GF-D8 (cell line): ENCODE data around the gene LRIG1.

Source experiments
- DNase-seq: peaks from one replicate; lab custom pipeline; 2025; lab: John Stamatoyannopoulos, UW

Gene LRIG1

DNA sequence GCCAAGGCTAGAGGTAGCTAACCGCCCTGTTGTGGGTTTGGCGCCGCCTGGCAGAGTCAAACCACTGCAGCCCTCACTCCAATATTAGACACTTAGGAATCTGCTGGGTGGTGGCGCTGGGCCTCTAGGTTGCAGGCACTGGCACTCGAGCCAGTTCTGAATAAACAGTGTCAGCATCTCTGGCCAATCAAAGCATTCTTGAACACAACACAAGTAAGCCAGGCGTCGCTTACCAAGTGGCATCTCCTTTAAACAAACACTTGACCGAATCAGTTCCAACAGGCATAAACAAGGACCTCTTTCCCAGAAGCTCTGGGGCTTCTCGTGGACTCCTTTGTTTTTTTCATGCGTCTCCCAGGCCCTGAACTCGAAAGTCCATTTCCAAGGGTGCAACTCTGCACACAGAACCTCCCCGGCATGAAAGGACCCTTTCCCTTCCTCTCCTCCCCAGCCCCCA, 82.3 kb downstream of the LRIG1 start:
- no peak for DNase-seq

DNA sequence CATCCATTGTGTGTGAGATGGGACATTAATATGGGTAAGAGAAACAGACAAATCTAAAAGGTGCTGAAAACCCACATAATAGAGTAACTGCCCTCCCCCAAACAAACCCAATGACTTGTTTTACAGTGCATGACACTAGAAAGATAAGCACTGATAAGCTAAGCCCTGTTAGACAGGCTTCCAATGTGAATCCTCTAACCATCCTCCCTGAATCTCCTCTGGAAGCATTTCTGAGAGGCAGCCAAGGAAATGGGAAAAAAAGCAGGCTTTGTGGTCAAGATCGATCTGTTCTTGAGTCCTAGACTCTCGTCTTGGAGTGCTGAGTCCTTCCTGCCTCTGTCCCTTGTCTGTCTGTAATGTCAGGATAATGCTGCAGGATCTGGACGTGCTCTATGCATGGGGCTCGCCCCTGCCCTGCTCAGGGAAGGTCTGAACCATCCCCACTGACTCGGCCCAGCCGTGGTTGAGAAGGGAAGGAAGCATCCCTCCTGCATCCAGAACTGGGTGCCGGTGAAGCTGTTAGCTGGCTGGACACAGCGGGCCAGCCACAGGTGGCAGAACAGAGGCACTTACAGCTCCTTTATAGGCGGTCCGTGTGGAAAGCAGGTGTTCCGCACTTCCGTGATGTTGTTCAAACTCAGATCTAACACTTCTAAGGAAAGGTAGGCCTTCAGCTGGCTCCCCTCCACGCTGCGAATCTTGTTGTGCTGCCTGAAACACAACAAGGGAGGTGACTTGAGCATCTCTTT, 84.1 kb downstream of the LRIG1 start:
- no peak for DNase-seq

DNA sequence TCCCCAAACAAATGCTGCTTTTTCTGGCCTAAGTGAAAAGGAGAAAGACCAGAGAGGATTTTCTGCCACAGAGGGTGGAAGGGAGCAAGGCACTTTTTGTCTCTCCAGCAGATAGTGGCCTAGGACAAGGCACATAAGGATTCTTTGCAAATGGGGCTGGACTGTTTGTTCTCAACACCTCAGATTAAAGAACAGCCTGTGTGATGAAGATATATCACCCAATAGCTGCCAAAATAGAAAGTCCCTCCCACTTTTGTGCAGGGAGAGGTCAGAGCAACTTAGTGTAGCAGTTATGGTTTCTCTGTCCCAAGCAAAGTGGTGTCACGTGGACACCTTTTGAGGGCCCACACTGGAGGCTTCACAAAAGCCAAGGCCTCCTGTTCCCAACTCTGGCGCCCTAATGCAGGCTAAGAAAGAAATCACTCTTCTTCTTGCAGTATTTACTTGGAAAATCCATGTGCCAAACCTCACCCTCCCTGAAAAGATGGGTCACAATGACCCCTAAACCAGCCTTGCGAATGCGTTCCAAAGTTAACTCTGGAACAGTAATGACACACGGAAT, 84.9 kb downstream of the LRIG1 start:
- no peak for DNase-seq

DNA sequence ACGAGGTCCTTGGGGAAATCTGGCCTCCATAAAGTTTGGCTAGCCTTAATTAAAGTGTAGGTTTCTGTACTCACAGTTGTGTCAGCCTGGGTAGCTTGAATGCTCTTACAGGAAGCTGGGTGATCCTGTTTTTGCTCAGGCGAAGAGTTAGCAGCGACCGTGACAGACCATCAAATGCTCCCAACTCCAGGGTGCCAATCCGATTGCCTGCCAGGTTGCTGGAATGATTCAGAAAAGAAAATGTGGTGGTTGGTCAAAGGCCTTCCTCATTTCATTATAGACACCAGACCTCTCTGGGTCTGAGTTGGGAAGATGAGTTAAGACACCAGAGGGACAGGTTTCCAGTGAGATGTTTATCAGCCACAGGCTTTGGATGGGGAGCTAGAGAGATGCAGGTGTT, 86.0 kb downstream of the LRIG1 start:
- no peak for DNase-seq

DNA sequence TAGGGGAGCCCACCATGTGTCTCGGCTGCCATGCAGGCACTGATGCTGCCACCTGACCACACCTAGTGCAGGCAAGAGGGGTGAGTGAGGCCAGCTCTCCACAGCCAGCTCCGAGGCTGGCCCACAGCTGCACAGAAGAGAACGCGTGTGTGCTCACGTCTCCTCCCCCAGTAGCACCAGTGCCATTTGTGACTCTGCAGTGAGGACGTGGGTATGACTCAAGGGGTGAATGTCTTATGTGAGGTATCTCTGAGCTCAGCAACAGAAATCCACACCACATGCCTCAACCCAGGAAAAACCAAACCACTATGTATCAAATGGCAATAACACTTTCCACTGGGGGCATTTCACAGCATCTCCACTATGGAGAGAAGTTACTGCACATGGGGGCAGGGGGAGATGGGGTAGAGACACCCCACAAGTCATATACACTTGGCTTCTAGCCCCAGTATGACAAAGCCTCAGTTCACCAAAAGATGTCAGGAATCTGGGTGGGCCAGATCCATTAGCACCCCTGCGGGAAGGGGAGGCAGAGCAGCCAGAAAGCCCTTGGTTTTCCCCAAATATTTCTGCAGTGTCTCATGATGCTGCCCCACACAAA, 87.6 kb downstream of the LRIG1 start:
- DNase-seq, result no peak

DNA sequence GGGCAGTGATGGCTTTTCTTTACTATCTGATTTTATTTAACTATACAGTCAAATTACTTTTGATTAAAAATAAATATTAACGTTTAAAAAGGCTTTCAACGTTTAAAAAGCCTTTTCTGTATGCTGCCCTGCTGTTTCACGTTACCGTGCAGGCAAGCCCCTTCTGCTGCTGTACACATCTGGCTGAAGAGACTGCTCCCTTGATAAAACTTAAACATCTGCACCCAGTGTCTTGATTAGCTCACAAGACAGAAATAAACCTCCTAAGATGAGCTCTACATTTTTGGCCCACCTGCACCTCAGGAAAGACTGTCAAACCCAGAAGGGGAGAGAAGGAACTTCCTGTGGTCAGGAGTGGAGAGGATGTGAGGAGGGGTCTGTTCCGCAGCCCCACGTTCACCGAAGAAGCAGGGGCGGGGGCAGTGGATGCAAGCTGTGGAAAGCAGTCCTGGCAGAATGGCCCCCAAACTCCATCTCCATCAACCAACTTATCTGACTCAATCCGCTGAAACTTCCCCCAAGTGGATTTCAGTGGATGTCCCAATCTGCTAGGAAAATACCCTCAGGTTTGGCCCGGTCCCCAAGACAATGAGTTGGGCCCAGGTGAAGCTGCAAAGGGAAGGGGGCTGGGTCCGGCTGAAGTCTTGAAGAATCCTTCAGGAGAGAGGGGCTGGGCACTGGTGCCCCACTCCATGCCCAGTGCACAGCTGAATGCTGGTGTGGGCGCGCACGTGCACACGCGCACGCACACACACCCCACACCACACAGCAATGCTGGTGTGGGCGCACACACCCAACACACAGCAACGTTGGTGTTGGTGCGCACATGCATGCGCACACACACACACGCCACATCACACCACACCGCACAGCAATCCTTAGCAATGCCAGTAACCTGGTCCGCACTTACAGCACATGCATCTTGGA, 88.6 kb downstream of the LRIG1 start:
- DNase-seq, result no peak

DNA sequence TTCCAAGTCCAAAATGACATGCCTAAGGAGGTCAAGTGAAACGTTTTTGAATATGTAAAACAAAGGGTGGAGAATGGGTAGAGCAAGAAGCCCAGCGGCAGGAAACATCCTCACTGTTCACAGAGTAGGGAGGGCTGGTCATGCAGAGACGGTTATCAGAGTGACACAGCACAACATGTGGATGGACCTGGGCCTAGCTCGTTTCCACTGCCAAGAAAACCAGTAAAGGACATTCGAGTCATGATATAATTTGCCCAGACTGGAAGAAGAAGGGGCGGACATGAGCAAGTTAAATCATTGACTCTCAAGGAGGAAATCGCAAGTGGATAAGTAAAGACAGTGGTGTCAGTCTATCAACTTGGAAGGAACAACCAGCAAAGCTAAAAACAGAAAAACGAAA, 89.3 kb downstream of the LRIG1 start:
- DNase-seq, result no peak

DNA sequence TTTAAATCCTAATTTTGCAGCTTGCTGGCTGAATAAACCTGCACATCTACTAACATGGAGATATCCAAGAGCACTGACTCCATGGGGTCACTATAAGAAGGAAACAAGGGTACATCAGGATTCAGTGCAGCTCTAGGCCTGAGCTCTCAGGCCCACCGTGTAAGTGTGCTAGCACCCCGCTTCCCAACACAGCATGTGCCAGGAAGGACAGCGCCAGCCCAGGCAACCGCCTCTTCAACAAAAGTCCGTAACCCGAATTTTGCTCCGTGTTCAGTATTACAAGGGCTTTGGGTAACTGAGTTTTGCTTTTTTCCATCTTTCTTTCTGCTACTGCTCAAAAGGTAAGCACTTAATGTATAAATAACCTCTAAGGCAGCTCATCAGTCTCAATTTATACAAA, 89.8 kb downstream of the LRIG1 start:
- no peak for DNase-seq

DNA sequence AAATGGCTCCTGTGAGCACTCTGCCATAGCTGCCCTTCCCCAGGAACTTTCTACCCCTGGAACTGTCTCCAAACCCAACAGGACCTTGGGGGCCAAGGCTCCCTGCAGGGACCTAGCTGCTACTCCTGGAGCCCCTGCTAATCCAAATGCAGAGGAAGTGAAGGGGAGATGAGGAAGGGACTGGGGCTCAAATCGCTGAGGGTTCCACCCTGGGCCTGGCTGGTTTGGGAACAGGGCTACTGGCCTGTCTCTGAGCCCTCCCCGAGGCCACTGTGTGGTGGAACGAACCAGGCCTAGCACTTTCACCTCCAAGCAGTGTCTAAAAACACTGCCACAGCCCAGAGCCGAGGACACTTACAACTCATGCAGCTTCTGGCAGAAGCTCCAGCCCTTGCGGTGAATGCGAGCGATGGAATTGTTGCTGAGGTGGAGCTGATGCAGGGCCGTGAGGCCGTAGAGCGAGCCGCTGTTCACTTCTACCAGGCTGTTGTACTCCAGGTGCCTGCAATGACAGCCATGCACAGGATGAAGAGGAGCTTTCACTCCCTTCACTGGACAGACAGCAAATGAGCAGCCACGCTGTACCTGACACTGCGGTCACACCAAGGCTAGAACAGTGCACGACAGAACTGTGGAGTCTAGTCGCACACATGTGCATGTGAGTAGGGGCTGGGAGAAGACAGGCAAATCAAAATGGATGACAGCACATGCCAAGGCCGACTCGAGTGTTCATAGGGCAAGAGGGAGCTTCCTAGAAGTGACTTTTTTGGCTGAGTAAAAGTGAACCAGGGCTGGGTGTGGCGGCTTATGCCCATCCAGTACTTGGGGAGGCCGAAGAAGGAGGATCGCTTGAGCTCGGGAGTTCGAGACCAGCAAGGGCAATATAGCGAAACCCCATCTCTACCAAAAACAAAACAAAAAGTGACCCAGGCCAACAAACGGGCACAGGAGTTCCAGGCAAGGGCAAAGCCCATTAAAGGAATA, 90.8 kb downstream of the LRIG1 start:
- DNase-seq, result no peak

DNA sequence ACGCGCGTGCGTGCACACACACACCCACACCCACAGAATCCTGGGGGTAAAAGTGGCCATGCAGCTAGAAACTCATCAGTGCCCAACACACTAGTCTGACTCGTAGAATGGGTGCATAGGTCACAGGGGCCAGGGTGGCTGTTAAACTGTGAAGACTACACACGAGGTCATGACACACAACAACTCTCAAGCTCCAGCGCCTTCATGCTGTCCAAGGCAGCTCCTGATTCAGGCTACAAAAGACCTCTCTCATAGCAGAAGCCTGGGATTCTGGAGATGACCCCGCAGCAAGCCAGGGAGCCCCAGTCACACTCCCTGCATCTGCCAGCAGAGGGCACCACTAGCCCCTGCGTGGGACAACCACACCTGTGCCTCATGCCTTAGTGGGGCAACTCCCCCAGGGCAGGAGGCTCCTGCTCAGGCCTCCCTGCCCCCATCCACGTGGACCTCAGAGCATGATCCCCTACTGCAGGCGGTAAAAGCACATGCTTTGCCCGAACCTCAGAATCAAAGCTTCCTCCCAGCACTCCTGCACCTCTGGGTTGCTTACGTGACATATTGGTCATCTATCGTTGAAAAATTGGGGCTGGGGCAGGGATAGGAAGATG, 93.1 kb downstream of the LRIG1 start:
- no peak for DNase-seq

DNA sequence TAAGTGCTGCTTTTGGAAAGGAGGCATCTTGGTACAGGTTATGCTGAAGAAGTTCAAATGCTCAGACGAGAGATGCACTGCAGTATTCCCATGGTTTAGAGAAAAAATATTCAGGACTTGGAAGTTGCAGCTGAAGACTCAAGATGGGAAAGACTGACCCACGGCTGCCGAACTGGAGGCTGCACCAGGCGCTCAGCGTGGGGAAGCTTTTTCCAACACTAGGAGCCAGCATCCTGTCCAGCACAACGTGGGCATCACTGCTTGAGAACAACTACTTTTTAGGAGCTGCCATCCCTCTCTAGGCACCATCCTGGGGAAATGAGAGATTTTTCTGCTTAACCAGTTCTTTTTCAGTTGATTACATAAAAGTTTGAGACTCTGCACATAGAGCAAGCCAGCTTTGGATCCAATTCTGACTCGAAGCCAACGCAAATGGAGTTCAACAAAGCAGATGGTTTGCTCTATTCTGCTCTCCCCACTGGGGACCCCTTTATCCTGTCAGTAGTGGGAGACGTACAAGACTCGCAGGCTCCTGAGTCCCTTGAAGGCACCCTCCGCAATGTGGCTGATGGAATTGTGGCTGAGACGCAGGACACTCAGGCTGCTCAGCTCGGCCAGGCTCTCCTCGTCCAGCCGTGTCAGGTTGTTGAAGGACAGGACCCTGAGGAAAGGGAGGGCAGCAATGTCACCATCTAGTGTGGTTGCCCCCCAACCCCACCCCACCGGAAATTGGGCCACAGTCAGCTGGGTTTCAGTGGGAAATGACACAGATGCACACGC, 93.8 kb downstream of the LRIG1 start:
- DNase-seq, result no peak

DNA sequence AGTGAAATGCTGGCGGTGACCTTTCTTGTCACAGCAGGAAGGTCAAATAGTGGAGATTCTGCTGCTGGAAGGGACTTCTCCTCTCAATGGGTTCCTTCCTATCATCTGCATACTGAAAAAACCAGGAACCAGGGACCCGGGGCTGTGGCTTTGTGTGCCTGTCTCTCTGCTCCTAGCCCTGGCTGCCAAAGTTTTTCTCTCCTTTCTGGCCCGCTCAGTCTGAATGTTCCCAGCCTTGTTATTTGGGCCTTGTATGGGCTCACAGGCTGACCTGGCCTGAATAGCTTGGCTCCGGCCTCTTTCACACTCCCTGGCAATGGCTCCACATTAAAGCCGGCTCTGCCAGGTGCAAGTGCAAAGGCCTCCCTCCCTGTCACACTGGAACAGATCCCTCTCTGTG, 94.7 kb downstream of the LRIG1 start:
- no peak for DNase-seq

DNA sequence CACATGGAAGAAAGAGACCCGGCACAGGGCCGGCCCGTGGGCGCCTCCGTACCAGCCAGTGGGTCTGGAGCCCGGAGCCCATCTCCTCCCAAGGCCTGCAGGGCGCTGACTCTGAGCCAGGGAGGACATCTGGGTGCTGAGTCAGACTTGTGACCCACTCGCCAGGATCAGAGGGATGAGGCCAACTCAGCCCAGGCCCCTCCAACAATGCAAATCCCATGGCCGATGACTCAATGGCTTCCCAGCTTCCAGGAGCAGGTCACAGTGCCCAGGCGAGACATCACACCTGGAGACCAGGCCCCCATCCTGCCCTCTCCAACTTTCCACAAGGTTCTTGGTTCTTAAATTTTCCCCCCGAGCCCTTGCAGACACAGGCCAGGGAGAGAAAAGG, 95.1 kb downstream of the LRIG1 start:
- no peak for DNase-seq

DNA sequence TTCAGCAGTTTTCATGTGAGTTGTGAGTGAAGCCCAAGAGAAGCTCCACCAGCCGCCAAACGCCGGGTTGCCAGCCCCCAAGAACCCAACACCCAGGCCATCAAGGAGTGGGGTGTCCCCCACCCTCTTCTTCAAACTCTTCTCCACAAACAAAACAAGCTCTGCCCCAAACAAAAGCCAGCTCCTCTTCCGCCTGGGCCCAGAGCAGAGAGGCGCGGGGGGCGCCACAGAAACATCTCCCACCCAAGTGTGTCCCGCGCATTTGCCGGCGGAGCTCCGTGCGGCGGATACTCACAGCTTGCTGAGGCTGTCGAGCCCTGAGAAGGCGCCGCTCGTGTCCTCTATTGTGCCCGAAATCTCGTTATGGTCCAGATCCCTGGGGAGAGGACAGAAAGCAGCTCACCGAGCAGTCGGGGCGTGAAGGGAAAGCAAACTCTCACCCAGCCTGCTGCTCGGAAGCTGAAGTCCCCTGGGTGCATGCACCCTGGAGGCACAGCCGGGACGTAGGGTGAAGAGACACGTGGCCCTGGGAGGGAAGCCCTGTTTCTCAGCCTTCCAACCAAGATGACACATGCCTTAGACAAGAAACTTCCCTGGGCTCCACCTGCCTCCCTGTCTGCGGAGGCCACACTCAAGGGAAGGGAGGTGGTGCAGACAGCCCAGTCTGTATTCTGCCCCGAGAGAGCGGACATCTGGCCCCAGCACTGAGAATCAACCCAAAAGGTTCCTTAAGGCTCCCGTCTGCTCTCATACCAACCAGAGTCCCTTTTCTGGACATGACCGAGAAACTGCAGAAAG, 95.7 kb downstream of the LRIG1 start:
- no peak for DNase-seq

DNA sequence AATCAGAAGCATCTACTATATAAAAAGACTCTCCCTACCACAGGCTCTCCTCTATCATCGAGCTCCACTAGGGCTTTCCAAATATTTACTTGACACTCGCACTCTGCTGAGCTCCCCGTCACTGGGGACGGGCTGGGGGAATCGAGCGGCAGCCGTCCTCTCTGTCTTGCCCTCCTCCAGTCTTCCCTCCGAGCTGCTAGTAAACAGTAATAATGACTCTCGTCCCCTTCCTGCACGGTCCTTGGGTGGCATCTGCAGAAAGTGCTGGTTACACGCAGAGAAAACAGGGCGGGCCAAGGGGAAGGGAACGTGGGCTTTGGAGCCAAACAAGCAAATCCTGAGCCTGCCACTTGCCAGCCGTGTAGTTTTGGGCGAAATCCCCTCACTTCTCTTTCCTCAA, 96.6 kb downstream of the LRIG1 start:
- no peak for DNase-seq

DNA sequence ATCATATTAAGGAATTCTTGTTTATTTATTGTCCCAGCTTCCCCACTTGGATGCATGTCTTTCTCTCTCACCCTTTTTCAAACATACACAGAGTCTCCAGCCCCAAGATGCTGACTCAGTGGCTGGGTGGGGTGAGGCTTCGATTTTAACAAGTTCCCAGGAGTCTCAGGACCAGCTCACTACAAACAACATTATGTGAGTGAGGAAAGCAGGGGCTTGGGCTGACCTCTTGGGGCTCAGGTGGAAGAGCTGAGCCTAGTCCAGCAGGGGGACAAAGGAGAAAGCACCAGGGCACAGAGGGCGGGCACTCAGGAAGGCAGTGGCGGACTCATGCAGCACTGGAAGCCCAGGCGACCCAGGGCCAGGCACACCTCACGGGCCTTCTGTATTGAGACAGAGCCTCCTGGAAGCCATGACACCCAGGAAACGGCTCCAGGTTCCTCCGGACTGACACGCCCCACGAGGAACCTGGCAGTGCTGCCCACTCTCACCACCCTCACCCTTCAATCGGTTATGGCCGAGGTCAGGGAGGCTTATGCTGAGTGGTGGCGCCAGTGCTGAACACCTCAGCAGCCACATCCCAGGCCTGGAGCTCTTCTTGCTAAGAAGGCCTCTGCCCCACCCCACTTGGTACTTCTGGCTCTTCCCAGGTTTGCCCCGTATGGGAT, 97.4 kb downstream of the LRIG1 start:
- DNase-seq, result no peak

DNA sequence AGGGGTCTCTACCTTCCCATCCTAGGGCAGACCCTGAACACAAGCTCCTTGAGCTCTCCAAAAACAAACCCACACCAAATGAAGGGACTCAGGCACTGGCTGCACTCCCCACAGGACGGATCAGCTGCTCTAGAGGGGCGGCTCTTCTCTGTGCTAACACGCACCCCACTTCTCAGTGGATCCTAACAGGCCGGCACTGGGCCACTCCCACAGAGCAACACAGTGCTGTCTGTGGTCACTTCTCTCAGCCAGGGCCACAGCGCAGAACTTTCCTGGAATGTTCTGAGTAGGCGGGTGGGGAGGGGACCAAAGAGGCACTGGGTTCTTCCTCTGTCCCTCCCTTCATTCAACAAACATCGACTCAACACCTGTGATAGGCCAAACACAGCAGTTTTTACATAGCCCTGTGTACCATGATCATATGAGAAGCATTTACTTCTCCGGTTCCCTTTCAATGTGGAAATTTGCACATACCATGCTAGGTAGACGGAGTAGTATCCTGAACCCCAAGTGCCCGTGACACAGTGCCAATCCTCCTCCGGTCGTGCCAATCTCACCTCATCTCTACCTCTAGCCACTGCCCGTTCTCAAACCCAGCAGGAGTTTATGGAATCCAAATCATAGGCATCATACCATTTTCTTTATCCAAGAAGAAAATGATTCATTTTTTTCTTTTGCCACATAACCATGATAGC, 98.1 kb downstream of the LRIG1 start:
- no peak for DNase-seq
